Fibroblast of villous mesenchyme (primary cell): ENCODE data around the gene WDR5B. TPM values are rescaled to one million over a fixed set of nuclear protein-coding genes. Genes with fewer than 3 reads are reported as not detected.
"Not testable (repeated sequence)": the region's sequence is repeated elsewhere in the genome, so short reads cannot be mapped to it uniquely, and the experiment has no call there.

ENCODE experiments used
- DNase-seq: peaks from one replicate; pipeline ENCODE4 v3.0.0-alpha.2; 2010; ENCODE audit warnings: low read depth
- H3K4me3 ChIP-seq: 2 replicates; pipeline ENCODE4 v1.5.1; 2011; ENCODE audit warnings: low read depth, mild to moderate bottlenecking, low read length
- total RNA-seq: library from RNA; depleted of rRNA; stranded (reverse); fragments of >200 nt; gene quantifications from 2 replicates; pipeline ENCODE4 v1.2.3, GENCODE V29; 2012
- TF ChIP-seq, protein P1 (sequence below): IDR thresholded peaks from 2 replicates; pipeline ENCODE4 v1.5.1; 2012; ENCODE audit warnings: low read depth, mild to moderate bottlenecking, low read length; ENCODE audit not compliant: insufficient read depth

WDR5B gene
- total RNA-seq, 1 donor = 6.9 TPM

DNA sequence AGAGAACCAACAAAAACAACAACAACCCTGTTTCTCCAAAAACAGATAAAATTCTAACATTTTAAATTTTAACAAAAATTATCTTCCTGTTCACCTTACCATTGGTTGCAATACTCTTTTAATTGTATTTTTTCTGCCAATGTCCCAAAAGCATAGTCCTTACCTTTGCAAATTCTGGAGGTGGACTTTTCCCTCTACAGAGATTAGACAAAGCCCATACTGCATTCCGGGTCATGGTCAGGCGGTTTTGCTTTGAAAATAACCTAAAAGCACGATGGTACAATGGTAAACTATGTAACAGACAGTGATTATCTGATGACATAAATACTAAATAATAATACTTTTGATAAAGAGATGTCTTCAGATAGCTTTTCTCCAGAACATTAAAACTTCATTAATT is 35.5 kb upstream of the WDR5B start:
- no peak for DNase-seq
- TF ChIP-seq, protein P1, sequence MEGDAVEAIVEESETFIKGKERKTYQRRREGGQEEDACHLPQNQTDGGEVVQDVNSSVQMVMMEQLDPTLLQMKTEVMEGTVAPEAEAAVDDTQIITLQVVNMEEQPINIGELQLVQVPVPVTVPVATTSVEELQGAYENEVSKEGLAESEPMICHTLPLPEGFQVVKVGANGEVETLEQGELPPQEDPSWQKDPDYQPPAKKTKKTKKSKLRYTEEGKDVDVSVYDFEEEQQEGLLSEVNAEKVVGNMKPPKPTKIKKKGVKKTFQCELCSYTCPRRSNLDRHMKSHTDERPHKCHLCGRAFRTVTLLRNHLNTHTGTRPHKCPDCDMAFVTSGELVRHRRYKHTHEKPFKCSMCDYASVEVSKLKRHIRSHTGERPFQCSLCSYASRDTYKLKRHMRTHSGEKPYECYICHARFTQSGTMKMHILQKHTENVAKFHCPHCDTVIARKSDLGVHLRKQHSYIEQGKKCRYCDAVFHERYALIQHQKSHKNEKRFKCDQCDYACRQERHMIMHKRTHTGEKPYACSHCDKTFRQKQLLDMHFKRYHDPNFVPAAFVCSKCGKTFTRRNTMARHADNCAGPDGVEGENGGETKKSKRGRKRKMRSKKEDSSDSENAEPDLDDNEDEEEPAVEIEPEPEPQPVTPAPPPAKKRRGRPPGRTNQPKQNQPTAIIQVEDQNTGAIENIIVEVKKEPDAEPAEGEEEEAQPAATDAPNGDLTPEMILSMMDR = no peak
- H3K4me3 ChIP-seq = no peak overlapping the region

DNA sequence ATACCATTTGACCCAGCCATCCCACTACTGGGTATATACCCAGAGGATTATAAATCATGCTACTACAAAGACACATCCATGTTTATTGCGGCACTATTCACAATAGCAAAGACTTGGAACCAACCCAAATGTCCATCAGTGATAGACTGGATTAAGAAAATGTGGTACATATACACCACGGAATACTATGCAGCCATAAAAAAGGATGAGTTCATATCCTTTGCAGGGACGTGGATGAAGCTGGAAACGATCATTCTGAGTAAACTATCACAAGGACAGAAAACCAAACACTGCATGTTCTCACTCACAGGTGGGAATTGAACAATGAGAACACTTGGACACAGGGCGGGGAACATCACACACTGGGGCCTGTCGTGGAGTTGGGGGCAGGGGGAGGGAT is 32.4 kb upstream of the WDR5B start:
- not testable (repeated sequence) for H3K4me3 ChIP-seq, DNase-seq

DNA sequence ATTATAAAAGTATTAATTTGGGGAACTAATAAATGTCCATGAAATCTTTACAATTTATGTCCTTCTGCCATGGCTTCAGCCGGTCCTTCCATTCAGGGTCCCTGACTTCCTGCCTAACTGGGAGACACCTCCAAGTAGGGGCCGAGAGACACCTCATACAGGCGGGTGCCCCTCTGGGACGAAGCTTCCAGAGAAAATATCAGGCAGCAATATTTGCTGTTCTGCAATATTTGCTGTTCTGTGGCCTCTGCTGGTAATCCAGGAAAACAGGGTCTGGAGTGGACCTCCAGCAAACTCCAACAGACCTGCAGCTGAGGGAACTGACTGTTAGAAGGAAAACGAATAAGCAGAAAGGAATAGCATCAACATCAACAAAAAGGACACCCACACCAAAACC is 28.6 kb upstream of the WDR5B start:
- not testable (repeated sequence) for H3K4me3 ChIP-seq, DNase-seq

DNA sequence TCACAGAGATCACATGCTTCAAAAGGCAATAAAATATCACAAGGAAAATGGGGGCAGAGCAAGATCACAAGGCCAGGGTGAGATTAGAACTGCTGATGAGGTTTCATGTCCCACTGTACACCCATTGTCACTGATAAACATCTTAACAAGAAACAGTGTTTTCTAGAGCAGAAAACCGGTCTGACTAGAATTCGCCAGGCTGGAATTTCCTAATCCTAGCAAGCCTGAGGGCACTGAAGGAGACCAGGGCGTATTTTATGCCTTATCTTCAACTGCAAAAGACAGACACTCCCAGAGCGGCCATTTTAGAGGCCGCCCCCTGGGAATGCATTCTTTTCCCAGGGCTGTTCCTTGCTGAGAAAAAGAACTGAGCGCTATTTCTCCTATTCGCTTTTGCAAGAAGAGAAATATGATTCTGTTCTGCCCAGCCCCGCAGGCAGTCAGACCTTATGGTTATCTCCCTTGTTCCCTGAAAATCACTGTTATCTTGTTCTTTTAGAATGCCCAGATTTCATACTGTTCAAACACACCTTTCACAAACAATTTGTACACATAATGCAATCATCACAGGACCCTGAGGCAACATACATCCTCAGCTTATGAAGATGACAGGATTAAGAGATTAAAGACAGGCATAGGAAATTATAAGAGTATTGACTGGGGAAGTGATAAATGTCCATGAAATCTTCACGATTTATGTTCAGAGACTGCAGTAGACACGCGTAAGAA is 28.1 kb upstream of the WDR5B start:
- not testable (repeated sequence) for DNase-seq, H3K4me3 ChIP-seq

DNA sequence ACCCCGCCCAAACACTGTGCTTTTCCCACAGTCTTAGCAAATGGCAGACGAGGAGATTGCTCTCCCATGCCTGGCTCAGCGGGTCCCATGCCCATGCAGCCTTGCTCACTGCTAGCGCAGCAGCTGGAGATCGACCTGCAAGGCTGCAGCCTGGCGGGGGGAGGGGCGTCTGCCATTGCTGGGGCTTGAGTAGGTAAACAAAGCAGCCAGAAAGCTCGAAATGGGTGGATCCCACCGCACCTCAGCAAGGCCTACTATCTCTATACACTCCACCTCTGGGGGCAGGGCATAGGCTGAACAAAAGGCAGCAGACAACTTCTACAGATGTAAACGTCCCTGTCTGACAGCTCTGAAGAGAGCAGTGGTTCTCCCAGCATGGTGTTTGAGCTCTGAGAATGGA is 27.2 kb upstream of the WDR5B start:
- no peak for DNase-seq
- TF ChIP-seq, protein P1 = no peak
- no peak overlapping the region for H3K4me3 ChIP-seq

DNA sequence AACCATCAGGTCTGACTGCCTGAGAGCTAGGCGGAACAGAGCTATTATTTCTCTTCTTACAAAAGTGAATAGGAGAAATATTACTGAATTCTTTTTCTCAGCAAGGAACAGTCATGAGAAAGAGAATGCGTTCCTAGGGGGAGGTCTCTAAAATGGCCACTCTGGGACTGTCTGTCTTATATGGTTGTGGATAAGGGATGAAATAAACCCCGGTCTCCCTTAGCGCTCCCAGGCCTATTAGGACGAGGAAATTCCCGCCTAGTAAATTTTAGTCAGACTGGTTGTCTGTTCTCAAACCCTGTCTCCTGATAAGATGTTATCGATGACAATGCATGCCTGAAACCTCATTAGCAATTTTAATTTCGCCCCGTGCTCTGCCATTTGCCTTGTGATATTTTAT is 20.1 kb upstream of the WDR5B start:
- DNase-seq = no peak
- TF ChIP-seq, protein P1 = no peak
- no peak overlapping the region for H3K4me3 ChIP-seq

DNA sequence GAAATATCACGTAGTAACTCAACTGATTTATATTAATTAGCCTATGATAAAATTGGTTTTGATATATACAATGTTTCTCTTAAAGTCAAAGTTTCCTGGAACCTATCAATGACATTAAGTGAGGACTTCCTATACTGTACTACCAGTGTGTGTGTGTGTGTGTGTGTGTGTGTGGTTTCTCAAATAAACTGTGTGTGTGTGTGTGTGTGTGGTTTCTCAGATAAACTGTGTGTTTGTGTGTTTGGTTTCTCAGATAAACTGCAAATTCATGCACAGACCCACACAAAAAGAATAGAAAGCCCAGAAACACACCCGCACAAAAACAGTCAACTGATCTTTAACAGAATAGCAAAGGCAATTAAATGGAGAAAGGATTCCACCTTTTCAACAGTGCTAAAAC is 14.5 kb upstream of the WDR5B start:
- no peak overlapping the region for H3K4me3 ChIP-seq
- DNase-seq = no peak
- TF ChIP-seq, protein P1 = no peak

DNA sequence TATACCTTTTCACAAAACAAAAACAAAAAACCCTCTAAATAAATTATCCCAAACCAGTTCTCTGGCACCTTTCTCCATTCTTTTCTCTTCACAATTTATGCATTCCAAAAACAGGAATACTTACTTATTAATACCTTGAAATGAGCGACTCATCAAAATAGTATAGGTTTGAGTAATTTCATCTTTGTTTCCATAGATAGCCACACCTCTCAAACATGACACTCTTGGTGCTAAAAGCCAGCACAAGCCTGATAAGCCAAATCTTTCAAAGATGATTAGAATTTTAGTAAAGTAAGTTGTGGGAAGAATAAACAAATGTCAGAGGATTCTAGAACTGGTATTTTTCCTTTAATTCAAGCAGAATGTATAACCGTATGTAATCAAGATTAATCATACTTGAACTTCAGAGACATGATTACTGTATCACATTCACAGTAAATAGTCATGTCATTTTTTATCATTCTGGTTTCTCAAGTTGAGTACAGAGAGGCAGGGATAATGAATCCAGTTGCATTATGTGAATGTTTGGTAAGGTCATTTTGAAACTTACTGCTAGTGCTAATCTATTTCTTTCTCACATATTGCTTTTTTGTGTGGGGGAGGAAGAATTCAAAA is 12.1 kb upstream of the WDR5B start:
- no peak overlapping the region for H3K4me3 ChIP-seq
- TF ChIP-seq, protein P1 = no peak
- DNase-seq = no peak
